Spinal cord (tissue), 10 donors: ENCODE data around the gene IGSF21. TPM values are rescaled to one million over a fixed set of nuclear protein-coding genes. Genes with fewer than 3 reads are reported as not detected.

Source experiments
- DNase-seq, 6 donors: peaks; one replicate each; pipeline versions ENCODE4 v3.0.0 to v3.0.0-alpha.2; 2013 to 2015; ENCODE audit warnings: low spot score in 6 of 6, low read depth in 4 of 6
- H3K27ac ChIP-seq: one replicate; pipeline ENCODE4 v1.5.1; 2013; ENCODE audit warnings: low read depth, low read length, control low read depth
- H3K27me3 ChIP-seq: one replicate; pipeline ENCODE4 v1.6.1; 2013; ENCODE audit warnings: low read length; ENCODE audit not compliant: control insufficient read depth, insufficient read depth
- H3K36me3 ChIP-seq: one replicate; pipeline ENCODE4 v1.6.1; 2013; ENCODE audit warnings: low read length; ENCODE audit not compliant: control insufficient read depth, insufficient read depth
- H3K4me1 ChIP-seq: one replicate; pipeline ENCODE4 v1.6.1; 2013; ENCODE audit warnings: low read length; ENCODE audit not compliant: control insufficient read depth, insufficient read depth
- H3K4me3 ChIP-seq: one replicate; pipeline ENCODE4 v1.5.1; 2013; ENCODE audit warnings: low read depth, low read length, control low read depth
- H3K9me3 ChIP-seq: one replicate; pipeline ENCODE4 v1.6.1; 2013; ENCODE audit warnings: low read length; ENCODE audit not compliant: control insufficient read depth, insufficient read depth
- WGBS: methylation state at CpG from one replicate; pipeline ENCODE4 v1.1.5; 2013; ENCODE audit warnings: missing lambda C conversion rate; ENCODE audit not compliant: insufficient coverage; 5-methylcytosine and 5-hydroxymethylcytosine counted together
- polyA plus RNA-seq, 2 donors: library from polyadenylated mRNA; unstranded; fragments of 120-200 nt; gene quantifications; one replicate each; pipeline ENCODE4 v1.2.1, GENCODE V29; 2013; ENCODE audit not compliant: insufficient read length in 2 of 2
- total RNA-seq, 2 donors: library from RNA; depleted of rRNA in 1 of 2; stranded (reverse); fragments of 120-200 nt in 1 of 2; fragments of >200 nt in 1 of 2; gene quantifications; one replicate each; pipeline versions ENCODE4 v1.2.3 to v1.2.4, GENCODE V29; 2013 to 2014
- donor health status: healthy.

IGSF21 gene
- total and polyA plus RNA-seq, 4 donors: 9.0 to 70.7 (median 40.7) TPM

DNA sequence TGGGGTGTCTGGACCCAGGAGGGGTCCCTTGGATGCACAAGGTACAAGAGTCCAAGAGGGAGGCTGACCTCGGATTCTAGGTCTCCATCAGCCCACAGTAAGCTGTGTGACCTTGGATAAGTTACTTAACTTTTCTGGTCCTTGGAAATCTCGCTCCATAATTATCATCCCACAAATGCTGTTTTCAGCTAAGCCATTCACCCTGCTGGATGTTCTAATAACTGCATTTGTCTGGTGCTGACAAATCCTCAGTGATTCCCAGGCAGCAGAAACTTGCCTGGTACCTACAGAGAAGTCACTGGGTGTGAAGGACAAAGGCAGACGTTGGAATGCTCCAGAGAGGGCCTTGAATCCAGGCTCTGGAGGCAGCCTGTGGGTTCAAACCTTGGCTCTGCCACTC lies 89.7 kb downstream of the IGSF21 start:
- H3K36me3 ChIP-seq: no peaks in the 10 kb centered on the region
- no peak overlapping the region for H3K4me3 ChIP-seq
- peaks cover 19% of the 10 kb centered on the region for H3K4me1 ChIP-seq
- H3K9me3 ChIP-seq: no peaks in the 10 kb centered on the region
- WGBS: 83% methylated on average over 3 of the region's 3 CpGs
- no peak for DNase-seq
- H3K27me3 ChIP-seq: peaks cover 3% of the 10 kb centered on the region
- H3K27ac ChIP-seq: no peak overlapping the region

GRCh38 chr1:18198260-18198659 lies 90.7 kb downstream of the IGSF21 start:
- Histone ChIP-seq H3K27ac (no peak overlapping the region), H3K4me1 (peaks cover 19% of the 10 kb centered on the region), H3K36me3 (no peaks in the 10 kb centered on the region), H3K27me3 (peaks cover 3% of the 10 kb centered on the region), H3K9me3 (no peaks in the 10 kb centered on the region), H3K4me3 (no peak overlapping the region)
- peak in 2 of 6 donors; percentile 74 to 75 for DNase-seq
- 34% methylated on average over 6 of the region's 10 CpGs for WGBS

DNA sequence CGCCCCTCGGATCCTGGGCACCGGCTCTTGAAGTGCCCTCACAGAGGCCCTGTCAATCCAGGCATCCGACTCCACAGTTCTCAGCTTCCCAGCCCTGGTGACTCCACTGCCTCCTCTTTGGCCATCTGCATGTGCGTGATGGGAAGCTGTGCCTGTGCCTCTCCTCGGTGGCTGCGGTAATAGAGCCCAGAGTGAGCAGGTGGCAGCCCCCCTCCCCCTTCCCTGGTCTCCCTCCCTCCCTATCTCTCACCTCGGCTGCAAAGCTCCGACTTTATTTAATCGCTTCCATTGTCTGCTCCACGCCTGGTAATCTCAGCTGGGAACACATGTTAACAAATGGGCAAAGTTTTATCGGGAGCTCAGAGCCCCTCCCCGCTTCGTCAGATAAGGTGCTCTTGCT lies 91.9 kb downstream of the IGSF21 start:
- no peak overlapping the region for H3K27ac ChIP-seq

GRCh38 chr1:18200136-18200717 lies 92.6 kb downstream of the IGSF21 start:
- no peak overlapping the region for H3K27ac ChIP-seq
- WGBS: 75% methylated on average over 4 of the region's 8 CpGs

More for the DNA sequence above, 91.9 kb downstream of the IGSF21 start:
- 21% methylated on average over 9 of the region's 14 CpGs for WGBS
- Histone ChIP-seq H3K4me1 (peaks cover 23% of the 10 kb centered on the region), H3K4me3 (no peak overlapping the region), H3K27me3 (peaks cover 3% of the 10 kb centered on the region), H3K36me3 (no peaks in the 10 kb centered on the region), H3K9me3 (no peaks in the 10 kb centered on the region)
- DNase-seq: peak in 2 of 6 donors; percentile 69 to 70

DNA sequence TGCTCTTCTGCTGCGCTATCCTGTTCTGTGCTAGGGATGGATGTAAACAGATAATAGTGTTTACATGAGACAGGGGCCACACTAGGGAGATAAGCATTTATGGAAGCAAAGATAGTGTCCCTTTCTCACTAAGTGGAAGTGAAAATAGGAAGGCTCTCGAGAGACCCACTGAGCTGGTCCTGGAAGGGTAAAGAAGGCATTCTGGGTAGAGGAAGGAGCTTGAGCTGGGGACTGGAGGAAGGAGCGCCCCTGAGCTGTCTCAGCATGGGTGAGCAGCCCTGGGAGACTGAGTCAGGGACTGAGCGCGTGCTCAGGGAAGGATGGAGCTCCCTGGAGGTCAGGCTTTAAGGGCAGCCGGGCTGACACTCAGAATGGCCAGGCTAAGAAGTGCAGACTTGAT lies 93.3 kb downstream of the IGSF21 start:
- 90% methylated on average over 6 of the region's 6 CpGs for WGBS
- Histone ChIP-seq H3K27me3 (peaks cover 3% of the 10 kb centered on the region), H3K27ac (no peak overlapping the region)

More at GRCh38 chr1:18200136-18200717, 92.6 kb downstream of the IGSF21 start:
- Histone ChIP-seq H3K4me3 (no peak overlapping the region), H3K9me3 (no peaks in the 10 kb centered on the region), H3K4me1 (peaks cover 23% of the 10 kb centered on the region), H3K36me3 (no peaks in the 10 kb centered on the region), H3K27me3 (peaks cover 3% of the 10 kb centered on the region)
- DNase-seq: no peak

DNA sequence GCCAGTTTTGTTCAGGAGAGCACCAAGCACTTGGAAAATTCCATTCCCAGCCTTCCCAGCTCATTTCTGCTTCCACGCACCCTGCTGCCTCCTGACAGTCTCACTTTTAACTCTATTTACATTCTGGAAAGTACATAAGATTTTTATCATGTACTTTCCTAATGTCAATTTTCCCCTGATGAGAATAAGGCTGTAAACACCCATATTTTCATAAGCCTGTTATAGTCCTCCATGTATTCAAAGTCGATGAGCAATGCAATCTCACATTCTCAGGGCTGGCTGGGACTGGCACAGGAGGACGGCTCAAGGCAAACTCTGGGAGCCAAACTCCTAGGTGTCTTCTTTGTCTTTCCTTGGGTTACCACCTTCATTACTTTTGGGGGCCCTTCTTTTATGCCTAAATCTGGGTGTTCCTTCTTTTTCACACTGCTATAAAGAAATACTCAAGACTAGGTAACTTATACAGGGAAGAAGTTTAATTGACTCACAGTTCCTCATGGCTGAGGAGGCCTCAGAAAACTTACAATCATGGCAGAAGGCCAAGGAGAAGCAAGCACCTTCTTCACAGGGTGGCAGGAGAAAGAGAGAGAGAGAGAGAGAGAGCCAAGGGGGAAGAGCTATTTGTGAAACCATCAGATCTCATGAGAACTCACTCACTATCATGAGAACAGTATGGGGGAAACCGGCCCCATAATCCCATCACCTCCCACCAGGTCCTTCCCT lies 94.6 kb downstream of the IGSF21 start:
- Histone ChIP-seq H3K4me1 (peaks cover 23% of the 10 kb centered on the region), H3K27me3 (peaks cover 3% of the 10 kb centered on the region), H3K9me3 (no peaks in the 10 kb centered on the region), H3K27ac (no peak overlapping the region), H3K4me3 (no peak overlapping the region), H3K36me3 (no peaks in the 10 kb centered on the region)
- WGBS: 66% methylated on average over 3 of the region's 4 CpGs
- DNase-seq: no peak

More for the DNA sequence above, 93.3 kb downstream of the IGSF21 start:
- H3K36me3 ChIP-seq: no peaks in the 10 kb centered on the region
- peaks cover 23% of the 10 kb centered on the region for H3K4me1 ChIP-seq
- H3K9me3 ChIP-seq: no peaks in the 10 kb centered on the region
- DNase-seq: no peak
- no peak overlapping the region for H3K4me3 ChIP-seq

GRCh38 chr1:18203645-18204044 lies 96.0 kb downstream of the IGSF21 start:
- H3K4me1 ChIP-seq: peaks cover 16% of the 10 kb centered on the region
- H3K4me3 ChIP-seq: no peak overlapping the region
- no peak for DNase-seq
- H3K36me3 ChIP-seq: no peaks in the 10 kb centered on the region
- no peak overlapping the region for H3K27ac ChIP-seq
- H3K9me3 ChIP-seq: no peaks in the 10 kb centered on the region
- H3K27me3 ChIP-seq: no peaks in the 10 kb centered on the region
- 86% methylated on average over 1 of the region's 4 CpGs for WGBS

- no CpG with 5 or more reads among the region's 1 CpG for whole genome bisulfite sequencing
- H3K4me1 ChIP-seq: peaks cover 7% of the 10 kb centered on the region
- no peak for DNase-seq
- H3K27me3 ChIP-seq: no peaks in the 10 kb centered on the region
- H3K36me3 ChIP-seq: no peaks in the 10 kb centered on the region
- H3K4me3 ChIP-seq: no peak overlapping the region
- H3K9me3 ChIP-seq: no peaks in the 10 kb centered on the region
- no peak overlapping the region for H3K27ac ChIP-seq
Observed at GRCh38 chr1:18204575-18204974, 97.0 kb downstream of the IGSF21 start.

DNA sequence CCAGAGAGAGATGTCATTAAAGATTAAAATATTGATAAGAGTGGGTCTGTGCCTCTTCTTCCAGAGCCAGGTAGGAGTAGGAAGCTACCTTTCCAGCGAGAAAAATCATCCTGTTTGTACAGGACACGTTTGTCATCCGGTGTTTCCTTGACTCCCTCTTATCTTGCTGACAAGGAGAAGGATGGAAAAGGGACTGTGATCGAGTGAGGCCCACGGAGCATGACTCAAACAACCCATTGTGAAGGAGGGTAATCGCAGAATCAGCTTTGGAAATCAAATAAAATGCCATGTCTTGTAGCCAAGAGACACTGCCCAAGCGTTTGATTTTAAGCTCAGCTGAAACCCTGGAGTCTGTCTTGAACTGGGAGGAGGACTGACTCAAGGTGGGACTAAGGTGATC lies 97.7 kb downstream of the IGSF21 start:
- WGBS: 64% methylated on average over 5 of the region's 7 CpGs
- no peak overlapping the region for H3K27ac ChIP-seq
- peaks cover 5% of the 10 kb centered on the region for H3K4me1 ChIP-seq
- H3K4me3 ChIP-seq: no peak overlapping the region
- no peaks in the 10 kb centered on the region for H3K27me3 ChIP-seq
- no peaks in the 10 kb centered on the region for H3K9me3 ChIP-seq
- H3K36me3 ChIP-seq: no peaks in the 10 kb centered on the region
- peak in 1 of 6 donors; percentile 52 for DNase-seq

DNA sequence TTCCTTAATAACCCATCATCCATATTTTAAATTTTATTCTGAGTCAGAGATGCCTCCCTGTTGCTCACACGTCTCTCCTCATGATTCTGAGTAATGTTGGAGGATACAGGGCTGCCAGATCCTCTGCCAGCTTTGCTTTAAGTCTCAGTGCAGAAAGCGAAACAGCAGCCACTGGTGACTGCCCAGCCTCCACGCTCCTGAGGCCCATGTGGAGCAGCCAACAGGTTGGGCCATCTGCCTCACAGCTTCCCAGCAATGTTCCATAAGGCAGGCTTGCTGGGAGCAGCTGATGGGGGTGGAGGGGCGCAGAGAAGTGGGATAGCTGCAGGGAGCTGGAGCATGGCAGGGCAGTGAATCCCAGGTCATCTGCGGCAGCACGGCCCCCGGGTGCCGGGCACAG lies 104.2 kb downstream of the IGSF21 start:
- Histone ChIP-seq H3K27me3 (no peaks in the 10 kb centered on the region), H3K36me3 (no peaks in the 10 kb centered on the region), H3K27ac (no peak overlapping the region), H3K9me3 (no peaks in the 10 kb centered on the region), H3K4me1 (peaks cover 12% of the 10 kb centered on the region), H3K4me3 (no peak overlapping the region)
- DNase-seq: peak in 2 of 6 donors; percentile 83 to 92
- WGBS: 62% methylated on average over 5 of the region's 8 CpGs
